Limb (tissue), 2 donors: ENCODE results near the gene LDLRAD4.
A peak's percentile ranks its signal among the peaks of the same experiment; 100 is the strongest.

Source experiments
- DNase-seq, 2 donors: peaks; one replicate each; pipeline ENCODE4 v3.0.0-alpha.2; 2016; ENCODE audit errors: extremely low spot score in 2 of 2

Gene LDLRAD4

DNA sequence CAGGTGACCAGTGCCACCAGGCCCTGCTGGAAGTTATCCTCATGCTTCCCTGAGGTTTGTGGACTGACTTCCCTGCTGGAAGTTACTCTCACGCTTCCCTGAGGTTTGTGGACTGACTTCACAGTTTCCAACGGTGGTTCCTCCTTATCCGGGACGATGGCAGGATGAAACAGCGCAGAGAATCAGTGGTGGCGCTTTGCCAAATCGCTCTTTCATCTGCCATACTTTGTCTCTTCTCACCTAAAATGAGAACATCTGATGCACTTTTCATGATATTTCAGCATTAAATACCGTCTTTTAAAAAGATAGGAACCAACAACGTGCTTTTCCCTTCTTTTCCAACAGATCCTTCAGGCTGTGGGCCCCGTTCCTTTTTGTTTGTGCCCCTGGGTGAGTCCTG is 183.3 kb downstream of the LDLRAD4 start:
- DNase-seq, result peak in 1 of 2 donors; percentile 12

DNA sequence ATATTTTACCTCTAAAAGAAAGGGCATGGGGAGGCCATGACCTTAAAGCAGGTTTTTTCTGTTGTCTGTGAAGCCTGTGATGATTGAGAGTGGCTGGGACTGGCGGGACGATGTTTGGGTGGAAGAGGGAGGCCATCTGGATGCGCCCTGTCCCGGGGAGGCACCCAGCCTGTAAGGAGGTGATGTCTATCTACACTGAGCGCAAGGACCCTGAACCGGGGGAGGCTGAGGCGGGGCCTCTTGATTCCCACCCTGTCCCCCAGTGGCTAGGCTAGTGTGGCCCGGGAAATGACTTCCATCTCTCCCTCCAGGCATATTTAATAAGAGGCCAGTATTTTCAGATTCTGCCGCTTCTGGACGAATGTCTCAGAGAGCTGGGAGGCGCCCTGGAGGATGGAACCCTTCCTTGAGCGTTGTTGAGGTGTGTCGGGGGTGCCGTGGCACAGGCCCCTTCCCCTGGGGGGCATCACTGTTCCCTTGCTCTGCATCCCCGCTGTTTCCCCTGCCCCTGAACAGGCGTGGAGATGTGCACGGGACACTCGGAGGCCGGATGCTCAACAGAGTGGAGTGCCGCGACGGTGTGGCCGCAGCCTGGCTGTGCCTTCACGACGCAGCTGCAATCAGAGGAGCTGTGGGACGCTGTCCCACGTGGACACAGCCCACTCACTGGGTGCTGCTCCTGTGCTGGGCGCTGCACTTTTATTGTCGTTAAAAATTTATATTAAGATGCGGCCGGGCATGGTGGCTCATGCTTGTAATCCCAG is 185.4 kb downstream of the LDLRAD4 start:
- DNase-seq, result no peak

DNA sequence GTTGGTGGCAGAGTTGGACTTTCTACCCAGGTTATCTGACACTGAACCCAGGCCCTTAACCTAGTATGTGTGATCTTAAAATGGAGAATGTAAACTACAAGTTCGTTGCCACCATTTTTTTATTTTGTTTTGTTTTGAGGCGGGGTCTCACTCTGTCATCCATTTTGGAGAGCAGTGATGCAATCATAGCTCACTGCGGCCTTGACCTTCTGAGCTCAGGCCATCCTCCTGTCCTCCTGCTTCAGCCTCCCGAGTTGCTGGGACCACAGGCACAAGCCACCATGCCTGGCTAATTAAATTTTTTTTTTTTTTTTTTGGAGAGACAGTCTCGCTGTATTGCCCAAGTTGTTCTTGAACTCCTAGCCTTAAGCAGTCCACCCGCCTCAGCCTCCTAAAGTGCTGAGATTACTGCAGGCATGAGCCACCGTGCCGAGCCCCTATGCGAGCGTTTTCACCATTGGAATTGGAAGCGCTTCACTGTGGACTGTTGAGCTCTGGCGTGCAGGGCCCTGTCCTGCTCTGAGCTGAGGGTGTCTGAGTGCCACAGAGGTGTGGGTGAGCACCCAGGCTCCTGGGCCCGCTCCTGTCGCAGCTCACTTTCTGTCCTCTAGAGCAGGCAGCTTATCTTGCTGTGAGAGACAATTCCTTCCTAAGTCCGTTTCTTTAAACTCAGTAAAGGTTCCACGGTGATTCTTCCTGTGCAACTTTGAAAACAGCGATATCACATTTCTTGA is 186.9 kb downstream of the LDLRAD4 start:
- DNase-seq, result peak in 1 of 2 donors; percentile 14

DNA sequence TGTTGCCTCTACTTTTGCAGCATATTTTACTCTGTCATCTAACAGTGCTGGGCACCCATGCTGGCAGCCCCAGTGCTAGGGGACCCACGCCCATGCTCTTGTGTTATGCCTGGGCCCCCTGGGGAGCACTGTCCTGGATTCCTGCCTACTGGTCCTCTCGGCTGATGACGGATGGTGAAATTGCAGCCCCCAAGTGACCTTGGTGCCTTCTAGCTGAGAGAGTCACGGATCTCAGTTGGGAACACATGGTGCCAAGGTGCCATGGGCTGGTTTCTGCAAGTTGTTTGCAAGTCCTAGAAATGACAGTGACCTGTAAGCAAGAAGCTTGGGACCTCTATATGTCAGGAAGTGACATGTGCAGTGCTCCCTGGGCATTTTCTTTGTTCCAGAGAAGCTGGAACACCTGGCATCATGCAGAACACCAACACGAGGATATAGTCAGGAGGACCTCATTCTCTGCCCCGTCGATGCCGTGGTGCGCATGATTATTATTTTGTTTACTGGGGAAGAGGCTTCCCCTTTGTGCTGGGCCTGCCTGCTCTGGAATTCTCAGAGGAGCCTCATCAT is 187.6 kb downstream of the LDLRAD4 start:
- peak in 1 of 2 donors; percentile 18 for DNase-seq

DNA sequence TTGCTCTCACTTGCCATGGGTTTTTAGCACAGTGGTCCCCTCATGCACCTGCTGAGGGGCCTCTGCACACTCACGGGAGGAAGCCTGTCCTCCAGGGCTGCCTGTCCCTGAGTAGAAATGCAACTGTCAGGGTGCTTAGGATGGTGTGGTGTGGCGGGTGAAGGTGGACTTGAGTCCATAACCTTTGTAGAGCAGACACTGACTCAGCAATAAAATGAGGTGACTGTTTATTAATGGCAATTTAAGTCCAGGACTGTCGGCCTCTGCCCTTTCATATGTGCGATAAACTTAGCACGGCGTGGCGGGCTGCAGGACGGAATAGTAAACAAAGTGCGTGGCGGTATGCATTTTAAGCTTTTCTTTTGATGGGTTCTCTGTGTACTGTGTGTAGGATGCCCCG is 188.2 kb downstream of the LDLRAD4 start:
- no peak for DNase-seq

DNA sequence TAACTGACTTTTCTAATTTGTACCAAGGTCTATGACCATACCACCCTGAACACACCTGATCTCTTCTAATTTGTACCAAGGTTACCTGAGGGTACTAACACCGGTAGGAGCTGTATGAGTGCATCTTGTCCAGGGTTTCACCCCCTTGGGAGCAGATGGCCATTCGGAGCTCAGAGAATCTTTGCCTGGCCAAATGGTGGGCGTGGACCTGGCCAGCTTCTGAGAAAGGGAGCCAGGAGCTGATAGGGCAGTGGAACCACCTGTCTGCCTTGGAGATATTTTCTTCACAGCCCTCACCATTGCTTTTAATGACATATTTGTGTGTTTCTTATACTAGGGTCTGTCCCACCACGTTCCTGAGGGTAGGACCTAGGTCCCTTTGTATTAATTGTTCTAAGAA is 188.9 kb downstream of the LDLRAD4 start:
- DNase-seq, result no peak

DNA sequence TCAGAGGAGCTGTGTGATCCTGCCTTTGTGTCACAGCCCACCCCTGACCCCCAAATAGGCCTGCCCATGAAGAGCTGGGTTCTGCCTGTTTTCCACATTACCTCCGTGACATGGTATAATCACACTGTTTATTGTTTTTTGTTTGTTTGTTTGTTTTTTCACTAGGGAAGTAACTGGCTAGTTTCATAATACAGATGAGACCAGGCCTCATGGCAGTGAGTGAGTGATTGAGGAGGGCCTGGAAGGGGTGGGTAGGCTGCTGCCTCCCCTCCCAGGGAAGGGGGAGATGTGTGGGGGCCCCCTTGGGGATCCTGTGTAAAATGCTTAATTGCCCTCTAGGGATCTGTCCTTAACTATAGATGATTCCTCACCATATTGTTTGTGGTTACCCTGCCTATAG is 190.5 kb downstream of the LDLRAD4 start:
- no peak for DNase-seq

DNA sequence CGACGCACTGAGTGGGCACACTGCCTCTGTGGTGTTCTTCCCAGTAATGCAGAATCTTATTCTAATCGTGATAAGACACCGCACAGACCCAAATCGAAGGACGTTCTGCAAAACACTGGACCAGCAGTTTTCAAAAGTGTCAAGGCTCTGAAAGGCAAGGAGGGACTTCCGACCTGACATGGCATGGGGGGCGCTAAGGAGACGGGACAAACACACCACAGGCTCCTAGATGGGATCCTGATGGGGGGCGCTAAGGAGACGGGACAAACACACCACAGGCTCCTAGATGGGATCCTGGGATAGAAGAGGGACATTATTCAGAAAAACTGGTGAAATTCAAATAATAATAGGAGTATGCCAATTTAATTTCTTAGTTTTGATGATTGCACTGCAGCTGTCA is 191.4 kb downstream of the LDLRAD4 start:
- no peak for DNase-seq

DNA sequence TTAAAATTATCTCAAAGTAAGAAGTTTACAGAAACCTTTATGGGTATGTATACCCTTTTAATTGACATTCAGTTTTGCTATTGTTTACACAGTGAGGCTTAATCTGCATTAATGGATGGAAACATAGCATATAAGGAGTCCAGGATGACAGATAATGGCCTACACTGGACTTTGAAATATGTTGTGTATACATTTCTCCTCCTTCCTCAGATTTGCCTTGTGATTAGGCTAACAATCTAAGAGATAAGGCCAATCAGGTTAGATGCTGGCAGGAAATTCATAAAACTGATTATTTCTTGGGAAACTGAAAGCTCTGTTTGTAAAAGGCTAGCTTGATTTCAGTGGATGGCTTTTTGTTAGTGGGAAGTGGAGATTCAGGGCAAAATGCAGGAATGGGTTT is 191.9 kb downstream of the LDLRAD4 start:
- DNase-seq, result no peak

DNA sequence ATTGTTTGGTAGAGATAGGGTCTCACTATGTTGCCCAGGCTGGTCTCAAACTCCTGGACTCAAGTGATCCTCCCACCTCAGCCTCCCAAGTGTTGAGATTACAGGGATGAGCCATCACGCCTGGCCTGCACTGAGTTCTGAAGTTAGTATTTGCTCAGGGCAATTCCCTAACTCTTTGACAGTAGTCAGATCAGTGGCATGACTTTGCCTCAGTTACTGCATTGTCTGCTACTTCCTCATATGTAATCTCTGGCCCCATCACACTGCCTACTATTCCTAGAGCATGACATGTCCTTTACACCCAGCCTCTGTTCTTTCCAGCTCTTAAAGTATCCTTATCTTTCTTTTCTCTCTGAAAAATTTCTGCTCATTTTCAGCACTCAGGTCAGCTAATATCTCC is 193.5 kb downstream of the LDLRAD4 start:
- no peak for DNase-seq

DNA sequence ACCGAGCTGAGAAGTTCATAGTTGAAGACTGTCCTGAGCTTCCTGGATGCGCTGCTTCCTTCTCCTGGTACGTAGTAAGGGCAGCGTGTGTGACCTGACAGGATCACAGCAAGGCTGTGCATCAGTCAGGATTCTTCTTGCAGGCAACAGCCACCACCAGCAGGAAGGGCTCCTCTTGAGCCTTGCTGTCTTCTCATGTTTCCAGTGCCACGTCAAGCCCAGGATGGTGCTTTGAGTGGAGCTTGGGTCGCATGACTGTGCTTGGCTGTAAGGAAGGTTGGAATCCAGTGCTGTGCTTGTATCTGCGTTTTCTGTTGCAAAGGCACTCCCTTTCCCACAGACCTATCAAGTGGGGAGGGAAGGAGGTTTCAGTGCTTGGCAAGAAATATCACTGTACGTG is 194.3 kb downstream of the LDLRAD4 start:
- DNase-seq, result no peak

DNA sequence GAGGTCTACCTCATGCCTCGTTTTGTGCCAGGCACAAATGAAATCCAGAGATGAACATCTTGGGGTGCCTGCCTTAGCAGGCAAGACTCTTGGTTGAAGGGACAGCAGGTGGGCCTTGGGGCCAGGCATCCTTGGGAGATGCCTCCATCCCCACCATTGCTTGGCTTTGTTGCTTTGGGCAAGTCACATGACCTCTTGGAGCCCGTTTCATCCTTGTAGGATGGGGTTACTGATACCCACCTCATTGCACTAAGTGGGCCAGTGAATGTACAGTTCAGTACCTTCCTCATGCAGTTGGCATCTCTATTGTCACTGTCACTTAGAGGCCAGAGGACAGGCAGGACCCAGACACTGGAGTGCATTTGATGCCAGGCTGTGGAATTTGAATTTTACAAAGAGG is 195.5 kb downstream of the LDLRAD4 start:
- DNase-seq, result no peak

DNA sequence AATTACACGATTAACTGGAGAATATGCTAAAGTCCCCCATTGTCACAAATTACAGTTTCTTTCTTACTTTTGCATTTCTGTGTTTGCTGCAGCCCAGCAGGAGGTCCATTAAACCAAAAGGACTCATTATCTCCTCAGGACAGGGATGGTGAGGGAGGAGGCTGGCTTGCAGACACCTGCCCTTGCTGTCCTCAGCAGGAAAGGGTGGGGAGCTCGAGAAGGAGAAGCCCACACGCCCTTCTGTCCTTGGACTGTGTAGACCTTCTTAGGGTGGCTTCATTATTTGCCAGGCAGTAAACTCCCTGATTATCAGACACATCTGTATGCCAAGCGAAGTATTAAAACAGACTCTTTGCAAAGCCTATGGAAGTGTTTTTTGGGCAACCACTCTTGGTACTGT is 196.0 kb downstream of the LDLRAD4 start:
- DNase-seq, result no peak

DNA sequence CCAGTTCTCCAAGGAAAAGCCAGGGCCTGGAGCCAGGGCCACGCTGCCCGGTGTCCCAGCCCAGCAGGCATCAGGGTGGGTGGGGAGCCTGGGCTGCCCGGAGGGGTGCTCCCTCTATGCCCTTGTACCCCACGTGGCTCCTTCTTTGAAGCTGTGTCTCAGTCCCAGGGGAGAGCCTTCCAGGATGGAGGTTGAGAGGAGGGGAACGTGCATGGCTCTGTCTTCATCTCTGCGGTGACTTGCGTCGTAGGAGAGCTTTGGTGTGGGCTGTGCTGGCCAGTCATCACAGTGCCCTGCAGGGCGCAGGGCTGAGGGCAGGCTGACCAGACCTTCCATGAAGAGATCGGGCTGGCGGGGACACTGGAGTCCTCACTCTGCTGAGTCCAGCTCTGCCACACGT is 197.2 kb downstream of the LDLRAD4 start:
- no peak for DNase-seq

DNA sequence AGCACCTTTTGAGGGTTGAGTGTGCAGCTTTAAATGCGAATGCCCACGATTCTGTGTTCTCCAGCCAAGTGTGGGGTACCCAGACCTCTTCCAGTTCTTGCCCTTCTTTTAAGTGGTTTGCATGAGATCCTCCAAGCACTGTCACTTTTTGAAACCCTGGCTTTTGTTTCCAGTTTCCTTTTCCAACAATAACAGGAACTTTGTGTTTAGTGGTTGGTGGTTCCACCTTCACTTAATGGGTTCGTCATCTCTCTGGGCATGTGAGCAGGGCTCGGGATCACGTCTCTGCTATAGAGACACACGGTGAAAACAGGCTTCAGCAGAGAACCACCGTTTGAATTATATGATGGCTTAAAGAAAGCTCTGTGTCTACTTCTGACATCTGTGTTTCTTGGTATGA is 197.6 kb downstream of the LDLRAD4 start:
- DNase-seq, result no peak

DNA sequence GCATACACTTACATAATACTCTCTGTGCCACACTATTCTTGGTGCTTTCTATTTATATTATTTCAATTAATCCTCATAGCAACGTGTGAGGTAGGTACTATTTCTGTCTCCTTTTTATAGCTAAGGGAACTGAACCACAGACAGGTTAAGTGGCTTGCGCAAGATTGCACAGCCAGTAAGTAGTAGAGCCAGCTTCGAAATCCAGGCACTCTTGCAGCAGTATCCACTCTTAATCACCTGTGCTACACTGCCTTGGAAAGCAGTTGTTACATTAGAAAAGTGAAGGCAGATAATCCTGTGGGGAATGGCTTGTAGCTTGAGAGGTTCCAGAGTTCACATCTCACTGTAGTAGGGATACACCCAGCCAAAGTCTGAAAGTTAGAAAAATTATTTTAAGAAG is 198.3 kb downstream of the LDLRAD4 start:
- no peak for DNase-seq

DNA sequence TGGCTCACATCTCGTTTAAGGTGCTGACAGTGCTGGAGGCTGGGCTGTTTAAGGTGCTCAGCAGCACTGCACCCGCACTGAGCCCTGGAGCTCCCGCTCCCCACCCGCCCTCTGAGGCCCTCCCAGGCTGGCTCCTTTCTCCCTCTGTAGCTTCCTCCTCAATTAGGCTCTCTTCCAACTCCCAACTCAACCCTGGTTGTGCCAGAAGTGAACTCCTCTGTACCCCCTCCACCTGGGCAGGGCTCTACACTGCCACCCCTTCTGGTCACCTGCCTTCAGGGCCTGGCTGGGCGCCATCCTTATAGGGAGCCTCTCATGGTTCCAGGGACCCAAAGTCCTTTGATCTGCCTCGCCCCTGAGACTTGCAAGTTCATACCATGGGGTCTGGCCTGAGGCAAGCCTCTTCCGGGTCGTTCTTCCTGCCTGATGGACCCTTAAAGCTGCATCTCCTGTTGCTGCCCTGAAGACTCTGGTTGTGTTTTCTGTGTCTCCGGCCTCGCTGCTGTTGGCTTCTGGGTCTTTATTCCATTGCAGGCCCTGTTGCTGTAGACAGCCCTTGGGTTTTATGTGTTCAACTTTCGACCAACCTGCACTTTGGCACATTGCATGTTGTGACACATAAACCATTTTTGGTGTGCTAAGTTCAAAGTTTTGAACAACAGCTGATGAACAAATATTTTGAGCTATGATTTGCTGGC is 199.6 kb downstream of the LDLRAD4 start:
- no peak for DNase-seq

DNA sequence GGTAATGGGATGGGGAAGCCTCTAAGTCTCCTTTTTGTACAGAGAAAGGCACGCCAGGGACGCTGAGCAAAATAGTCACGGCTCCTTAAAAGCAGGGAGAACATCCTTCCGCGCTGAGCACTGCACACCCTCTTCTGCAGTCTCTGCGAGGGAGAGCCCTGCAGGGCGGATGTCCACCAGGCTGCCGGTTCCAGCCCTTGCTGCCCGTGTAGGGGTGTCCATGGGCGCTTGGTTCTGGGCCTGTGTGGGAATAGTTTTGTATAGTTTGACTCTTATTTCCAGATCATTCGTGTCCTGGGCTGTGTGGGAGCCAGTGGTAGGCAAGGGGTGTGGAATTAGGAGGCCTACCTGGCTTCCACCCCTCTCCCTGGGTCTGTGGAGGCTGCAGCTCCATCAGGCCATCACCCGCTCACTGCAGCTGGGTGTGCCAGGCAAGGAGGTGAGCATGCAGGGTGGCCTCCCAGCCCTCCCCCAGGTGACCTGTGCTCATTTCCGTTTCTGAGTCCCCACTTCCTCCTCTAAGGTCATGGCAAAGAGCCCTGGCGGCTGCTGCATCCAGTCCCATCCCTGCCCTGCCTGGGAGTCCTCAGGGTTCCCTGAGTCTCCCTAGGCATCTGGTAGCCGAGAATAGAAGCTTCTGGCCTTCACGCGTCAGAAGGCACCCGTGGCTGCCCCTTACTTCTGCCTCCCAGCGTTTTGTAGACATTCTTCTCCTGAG is 202.6 kb downstream of the LDLRAD4 start:
- no peak for DNase-seq

DNA sequence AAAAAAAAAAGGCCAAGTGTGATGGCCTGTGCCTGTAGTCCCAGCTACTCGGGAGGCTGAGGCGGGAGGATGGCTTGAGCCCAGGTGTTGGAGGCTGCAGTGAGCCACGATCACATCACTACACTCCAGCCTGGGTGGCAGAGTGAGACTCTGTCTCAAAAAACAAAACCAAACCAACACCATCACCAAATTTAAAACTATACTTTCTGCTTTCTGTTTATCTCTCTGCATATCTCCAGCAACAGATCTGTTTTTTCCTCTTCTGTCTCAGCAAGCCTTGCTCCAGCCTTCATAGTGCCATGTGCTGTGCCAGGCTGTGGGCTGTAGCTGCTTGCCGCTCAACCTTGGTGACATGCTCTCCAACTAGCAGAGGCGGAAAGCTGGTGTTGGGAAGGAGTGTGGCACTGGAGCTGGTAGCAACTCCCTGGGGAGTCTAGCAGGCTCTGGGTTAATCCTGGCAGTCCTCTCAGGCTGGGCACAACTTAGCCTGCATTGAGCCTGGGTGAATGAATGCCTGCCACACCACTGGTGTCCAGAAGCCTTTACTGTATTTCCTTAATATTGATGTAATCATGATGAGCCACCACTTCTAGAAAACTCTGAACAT is 204.1 kb downstream of the LDLRAD4 start:
- no peak for DNase-seq

DNA sequence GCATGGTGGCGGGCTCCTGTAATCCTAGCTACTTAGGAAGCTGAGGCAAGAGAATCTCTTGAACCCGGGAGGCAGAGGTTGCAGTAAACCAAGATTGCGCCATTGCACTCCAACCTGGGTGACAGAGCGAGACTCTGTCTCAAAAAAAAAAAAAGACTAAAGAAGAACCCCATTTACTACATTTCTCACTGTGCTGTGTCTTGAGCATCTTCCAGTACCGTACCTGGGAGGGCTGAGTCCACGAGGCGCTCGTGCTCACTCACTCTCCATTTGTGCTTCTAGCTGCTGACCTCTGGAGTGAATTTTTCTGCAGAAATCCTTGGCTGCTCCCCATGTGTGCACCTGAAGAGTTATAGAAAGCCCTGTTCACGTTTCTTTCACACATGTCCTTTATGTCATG is 204.8 kb downstream of the LDLRAD4 start:
- DNase-seq, result no peak

DNA sequence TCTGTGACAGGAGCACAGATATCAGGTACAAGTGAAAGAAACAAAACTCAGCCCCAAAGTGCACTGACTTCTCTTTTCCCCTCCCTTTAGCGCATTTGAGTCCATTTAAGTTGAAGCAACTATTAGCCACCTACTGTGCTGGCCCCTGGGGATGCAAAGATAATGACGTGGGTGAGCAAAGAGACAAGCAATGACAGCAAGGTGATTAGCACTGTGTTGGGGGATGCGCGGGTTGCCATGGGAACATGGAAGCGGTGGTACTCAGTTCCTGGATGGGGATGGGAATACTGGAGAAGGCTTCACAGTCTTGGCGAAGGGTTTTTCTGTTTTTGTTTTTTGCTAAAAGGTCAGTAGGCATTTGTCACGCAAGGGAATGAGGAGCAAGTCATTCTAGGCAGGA is 205.8 kb downstream of the LDLRAD4 start:
- DNase-seq, result no peak
